Gastrocnemius medialis (tissue), 4 donors: Measurements from ENCODE around the gene KLHL25.

Experiments used
- CTCF ChIP-seq, 5 experiments: fragments of 450-650 bp in 3 of 5; fragments of 200-600 bp in 2 of 5; sonication (generic) in 2 of 5; IDR thresholded peaks in 4 of 5; conservative IDR thresholded peaks in 1 of 5; 1 replicate in 4 of 5; 2 replicates in 1 of 5; pipeline ENCODE4 v1.5.1; 2016 to 2019; ENCODE audit warnings: antibody characterized with exemption in 5 of 5, mild to moderate bottlenecking in 3 of 5, moderate library complexity in 3 of 5
- POLR2A ChIP-seq, 2 donors: fragments of 450-650 bp; IDR thresholded peaks; one replicate each; pipeline ENCODE4 v1.6.1; 2017; ENCODE audit warnings: antibody characterized with exemption in 2 of 2, mild to moderate bottlenecking in 2 of 2, moderate library complexity in 2 of 2

GRCh38 chr15:85758655-85758978 is 36.1 kb downstream of the KLHL25 start:
- TF ChIP-seq CTCF (IDR thresholded peaks at IDR 0.05 in 4 of 5, conservative IDR thresholded peaks at IDR 0.05 in 1 of 5) (no peak), POLR2A (IDR thresholded peaks at IDR 0.05) (no peak)
